HepG2 (cell line): ENCODE data around the gene MTA2. TPM values are rescaled to one million over a fixed set of nuclear protein-coding genes. Genes with fewer than 3 reads are reported as not detected.
A peak's percentile ranks its signal among the peaks of the same experiment; 100 is the strongest.

Experiments used
- HDAC1 ChIP-seq: sonication (generic); formaldehyde crosslinking; IDR thresholded peaks from 2 replicates; pipeline ENCODE4 v1.5.1; 2020; ENCODE audit warnings: mild to moderate bottlenecking, missing genetic modification reagents
- HOXA7 ChIP-seq: sonication (generic); formaldehyde crosslinking; IDR thresholded peaks from 2 replicates; pipeline ENCODE4 v1.8.1; 2022; ENCODE audit warnings: mild to moderate bottlenecking, missing genetic modification reagents, moderate library complexity
- PAWR ChIP-seq: sonication (generic); formaldehyde crosslinking; IDR thresholded peaks from 2 replicates; pipeline ENCODE4 v1.4.0; 2020; ENCODE audit warnings: missing genetic modification reagents, mild to moderate bottlenecking, borderline replicate concordance
- PHF20 ChIP-seq: sonication (generic); formaldehyde crosslinking; IDR thresholded peaks from 2 replicates; pipeline ENCODE4 v1.5.0; 2020; ENCODE audit warnings: mild to moderate bottlenecking, missing genetic modification reagents
- SAP130 ChIP-seq: IDR thresholded peaks from 2 replicates; pipeline ENCODE4 v1.6.1; 2016; ENCODE audit warnings: low read depth
- SNRNP70 ChIP-seq: fragments of 200-400 bp; formaldehyde crosslinking; IDR thresholded peaks from 2 replicates; pipeline ENCODE4 v1.6.1; 2017; ENCODE audit warnings: mild to moderate bottlenecking, low read depth, low read length, moderate library complexity
- ZNF660 ChIP-seq: sonication (generic); formaldehyde crosslinking; IDR thresholded peaks from 2 replicates; pipeline ENCODE4 v1.5.1; 2020; ENCODE audit warnings: mild to moderate bottlenecking, low read depth, missing genetic modification reagents, borderline replicate concordance
- ZNF839 ChIP-seq: sonication (generic); formaldehyde crosslinking; IDR thresholded peaks from 2 replicates; pipeline ENCODE4 v1.4.0; 2020; ENCODE audit warnings: missing genetic modification reagents, mild to moderate bottlenecking, borderline replicate concordance
- polyA plus RNA-seq, 8 experiments: library from polyadenylated mRNA; depleted of rRNA in 3 of 8; stranded (reverse) in 7 of 8; unstranded in 1 of 8; fragments of >200 nt; fragmentation: Illumina TruSeq in 4 of 8; extraction: Trizol in 4 of 8; gene quantifications; 2 replicates each; pipeline versions ENCODE4 v1.2.1 to v1.2.3, GENCODE V29; 2011 to 2016; ENCODE audit warnings: low read depth in 4 of 8, missing spikeins in 1 of 8, mixed read lengths in 1 of 8; ENCODE audit not compliant: insufficient read depth in 1 of 8
- total RNA-seq, 5 experiments: library from RNA; depleted of rRNA; stranded (reverse); fragments of >200 nt; fragmentation: Illumina TruSeq; extraction: Trizol; gene quantifications; 2 replicates each; pipeline ENCODE4 v1.2.3, GENCODE V29; 2016; ENCODE audit warnings: low read depth in 1 of 5
- TF ChIP-seq, protein P1 (sequence below): sonication (generic); formaldehyde crosslinking; IDR thresholded peaks from 2 replicates; pipeline ENCODE4 v1.4.0; 2020; ENCODE audit warnings: low read depth, missing genetic modification reagents
- TF ChIP-seq, protein P2 (sequence below): sonication (generic); formaldehyde crosslinking; IDR thresholded peaks from 2 replicates; pipeline ENCODE4 v1.4.0; 2020; ENCODE audit warnings: missing genetic modification reagents
- TF ChIP-seq, protein P3 (sequence below): sonication (generic); formaldehyde crosslinking; conservative IDR thresholded peaks from 2 replicates; pipeline ENCODE4 v1.8.0; 2022; ENCODE audit warnings: mild to moderate bottlenecking, moderate library complexity, missing genetic modification reagents
- TF ChIP-seq, protein P4 (sequence below): sonication (generic); formaldehyde crosslinking; IDR thresholded peaks from 2 replicates; pipeline ENCODE4 v1.5.1; 2020; ENCODE audit warnings: mild to moderate bottlenecking, missing genetic modification reagents, moderate library complexity
- TF ChIP-seq, protein P5 (sequence below): sonication (generic); formaldehyde crosslinking; IDR thresholded peaks from 2 replicates; pipeline ENCODE4 v1.9.0; 2022; ENCODE audit warnings: missing genetic modification reagents, mild to moderate bottlenecking, borderline replicate concordance

MTA2 gene
- total and polyA plus RNA-seq, 2 of the 13 experiments (the other 11 are each of a cell fraction or from before 2014, with no cell fraction given), result 14.0 to 70.0 TPM

DNA sequence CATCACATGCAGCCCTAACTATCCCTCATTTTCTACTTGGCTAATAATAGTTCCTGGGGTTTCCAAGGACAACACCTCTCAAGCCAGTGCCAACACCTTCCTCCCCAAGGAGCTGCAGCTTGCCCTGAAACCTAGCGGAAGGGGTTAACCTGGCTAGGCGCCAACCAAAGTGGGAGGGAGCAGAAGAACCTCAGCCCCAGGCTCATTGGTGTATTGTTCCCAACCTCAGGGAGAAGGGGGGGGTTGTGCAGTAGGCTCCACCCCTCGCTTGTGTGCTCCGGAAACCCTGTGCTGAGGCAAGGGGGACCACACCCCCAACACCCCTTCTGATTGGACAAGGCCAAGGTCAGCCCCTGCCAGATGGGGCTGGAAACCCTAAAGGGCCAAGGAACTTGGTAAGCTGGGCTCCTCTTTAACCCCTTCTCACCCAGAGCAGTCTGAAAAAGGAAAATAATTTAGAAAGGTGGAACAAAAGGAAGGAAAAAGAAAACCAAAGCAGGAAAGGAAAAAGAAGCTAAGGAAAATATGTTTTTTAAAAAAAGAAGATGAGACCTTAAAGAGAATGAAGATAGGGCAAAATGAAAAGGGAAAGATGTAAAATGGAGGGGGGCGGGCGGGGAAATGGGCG lies 2.5 kb downstream of the MTA2 start (continued):
- TF ChIP-seq, protein P1, sequence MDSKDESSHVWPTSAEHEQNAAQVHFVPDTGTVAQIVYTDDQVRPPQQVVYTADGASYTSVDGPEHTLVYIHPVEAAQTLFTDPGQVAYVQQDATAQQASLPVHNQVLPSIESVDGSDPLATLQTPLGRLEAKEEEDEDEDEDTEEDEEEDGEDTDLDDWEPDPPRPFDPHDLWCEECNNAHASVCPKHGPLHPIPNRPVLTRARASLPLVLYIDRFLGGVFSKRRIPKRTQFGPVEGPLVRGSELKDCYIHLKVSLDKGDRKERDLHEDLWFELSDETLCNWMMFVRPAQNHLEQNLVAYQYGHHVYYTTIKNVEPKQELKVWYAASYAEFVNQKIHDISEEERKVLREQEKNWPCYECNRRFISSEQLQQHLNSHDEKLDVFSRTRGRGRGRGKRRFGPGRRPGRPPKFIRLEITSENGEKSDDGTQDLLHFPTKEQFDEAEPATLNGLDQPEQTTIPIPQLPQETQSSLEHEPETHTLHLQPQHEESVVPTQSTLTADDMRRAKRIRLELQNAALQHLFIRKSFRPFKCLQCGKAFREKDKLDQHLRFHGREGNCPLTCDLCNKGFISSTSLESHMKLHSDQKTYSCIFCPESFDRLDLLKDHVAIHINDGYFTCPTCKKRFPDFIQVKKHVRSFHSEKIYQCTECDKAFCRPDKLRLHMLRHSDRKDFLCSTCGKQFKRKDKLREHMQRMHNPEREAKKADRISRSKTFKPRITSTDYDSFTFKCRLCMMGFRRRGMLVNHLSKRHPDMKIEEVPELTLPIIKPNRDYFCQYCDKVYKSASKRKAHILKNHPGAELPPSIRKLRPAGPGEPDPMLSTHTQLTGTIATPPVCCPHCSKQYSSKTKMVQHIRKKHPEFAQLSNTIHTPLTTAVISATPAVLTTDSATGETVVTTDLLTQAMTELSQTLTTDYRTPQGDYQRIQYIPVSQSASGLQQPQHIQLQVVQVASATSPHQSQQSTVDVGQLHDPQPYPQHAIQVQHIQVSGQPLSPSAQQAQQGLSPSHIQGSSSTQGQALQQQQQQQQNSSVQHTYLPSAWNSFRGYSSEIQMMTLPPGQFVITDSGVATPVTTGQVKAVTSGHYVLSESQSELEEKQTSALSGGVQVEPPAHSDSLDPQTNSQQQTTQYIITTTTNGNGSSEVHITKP (CRISPR knock-in tag), result peak; percentile 67
- TF ChIP-seq, protein P2, sequence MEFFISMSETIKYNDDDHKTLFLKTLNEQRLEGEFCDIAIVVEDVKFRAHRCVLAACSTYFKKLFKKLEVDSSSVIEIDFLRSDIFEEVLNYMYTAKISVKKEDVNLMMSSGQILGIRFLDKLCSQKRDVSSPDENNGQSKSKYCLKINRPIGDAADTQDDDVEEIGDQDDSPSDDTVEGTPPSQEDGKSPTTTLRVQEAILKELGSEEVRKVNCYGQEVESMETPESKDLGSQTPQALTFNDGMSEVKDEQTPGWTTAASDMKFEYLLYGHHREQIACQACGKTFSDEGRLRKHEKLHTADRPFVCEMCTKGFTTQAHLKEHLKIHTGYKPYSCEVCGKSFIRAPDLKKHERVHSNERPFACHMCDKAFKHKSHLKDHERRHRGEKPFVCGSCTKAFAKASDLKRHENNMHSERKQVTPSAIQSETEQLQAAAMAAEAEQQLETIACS, result no peak
- TF ChIP-seq HDAC1 (CRISPR knock-in tag) (peak; percentile 72), HOXA7 (CRISPR knock-in tag) (no peak), ZNF839 (no peak), PHF20 (CRISPR knock-in tag) (peak; percentile 61; the same call in 1 of the 2 replicates), SNRNP70 (no peak), PAWR (no peak), ZNF660 (CRISPR knock-in tag) (no peak), SAP130 (CRISPR knock-in tag) (peak; percentile 87)
- TF ChIP-seq, protein P3, sequence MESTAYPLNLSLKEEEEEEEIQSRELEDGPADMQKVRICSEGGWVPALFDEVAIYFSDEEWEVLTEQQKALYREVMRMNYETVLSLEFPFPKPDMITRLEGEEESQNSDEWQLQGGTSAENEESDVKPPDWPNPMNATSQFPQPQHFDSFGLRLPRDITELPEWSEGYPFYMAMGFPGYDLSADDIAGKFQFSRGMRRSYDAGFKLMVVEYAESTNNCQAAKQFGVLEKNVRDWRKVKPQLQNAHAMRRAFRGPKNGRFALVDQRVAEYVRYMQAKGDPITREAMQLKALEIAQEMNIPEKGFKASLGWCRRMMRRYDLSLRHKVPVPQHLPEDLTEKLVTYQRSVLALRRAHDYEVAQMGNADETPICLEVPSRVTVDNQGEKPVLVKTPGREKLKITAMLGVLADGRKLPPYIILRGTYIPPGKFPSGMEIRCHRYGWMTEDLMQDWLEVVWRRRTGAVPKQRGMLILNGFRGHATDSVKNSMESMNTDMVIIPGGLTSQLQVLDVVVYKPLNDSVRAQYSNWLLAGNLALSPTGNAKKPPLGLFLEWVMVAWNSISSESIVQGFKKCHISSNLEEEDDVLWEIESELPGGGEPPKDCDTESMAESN (CRISPR knock-in tag), result no peak
- TF ChIP-seq, protein P4, sequence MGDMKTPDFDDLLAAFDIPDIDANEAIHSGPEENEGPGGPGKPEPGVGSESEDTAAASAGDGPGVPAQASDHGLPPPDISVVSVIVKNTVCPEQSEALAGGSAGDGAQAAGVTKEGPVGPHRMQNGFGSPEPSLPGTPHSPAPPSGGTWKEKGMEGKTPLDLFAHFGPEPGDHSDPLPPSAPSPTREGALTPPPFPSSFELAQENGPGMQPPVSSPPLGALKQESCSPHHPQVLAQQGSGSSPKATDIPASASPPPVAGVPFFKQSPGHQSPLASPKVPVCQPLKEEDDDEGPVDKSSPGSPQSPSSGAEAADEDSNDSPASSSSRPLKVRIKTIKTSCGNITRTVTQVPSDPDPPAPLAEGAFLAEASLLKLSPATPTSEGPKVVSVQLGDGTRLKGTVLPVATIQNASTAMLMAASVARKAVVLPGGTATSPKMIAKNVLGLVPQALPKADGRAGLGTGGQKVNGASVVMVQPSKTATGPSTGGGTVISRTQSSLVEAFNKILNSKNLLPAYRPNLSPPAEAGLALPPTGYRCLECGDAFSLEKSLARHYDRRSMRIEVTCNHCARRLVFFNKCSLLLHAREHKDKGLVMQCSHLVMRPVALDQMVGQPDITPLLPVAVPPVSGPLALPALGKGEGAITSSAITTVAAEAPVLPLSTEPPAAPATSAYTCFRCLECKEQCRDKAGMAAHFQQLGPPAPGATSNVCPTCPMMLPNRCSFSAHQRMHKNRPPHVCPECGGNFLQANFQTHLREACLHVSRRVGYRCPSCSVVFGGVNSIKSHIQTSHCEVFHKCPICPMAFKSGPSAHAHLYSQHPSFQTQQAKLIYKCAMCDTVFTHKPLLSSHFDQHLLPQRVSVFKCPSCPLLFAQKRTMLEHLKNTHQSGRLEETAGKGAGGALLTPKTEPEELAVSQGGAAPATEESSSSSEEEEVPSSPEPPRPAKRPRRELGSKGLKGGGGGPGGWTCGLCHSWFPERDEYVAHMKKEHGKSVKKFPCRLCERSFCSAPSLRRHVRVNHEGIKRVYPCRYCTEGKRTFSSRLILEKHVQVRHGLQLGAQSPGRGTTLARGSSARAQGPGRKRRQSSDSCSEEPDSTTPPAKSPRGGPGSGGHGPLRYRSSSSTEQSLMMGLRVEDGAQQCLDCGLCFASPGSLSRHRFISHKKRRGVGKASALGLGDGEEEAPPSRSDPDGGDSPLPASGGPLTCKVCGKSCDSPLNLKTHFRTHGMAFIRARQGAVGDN (CRISPR knock-in tag), result peak; percentile 83
- TF ChIP-seq, protein P5, sequence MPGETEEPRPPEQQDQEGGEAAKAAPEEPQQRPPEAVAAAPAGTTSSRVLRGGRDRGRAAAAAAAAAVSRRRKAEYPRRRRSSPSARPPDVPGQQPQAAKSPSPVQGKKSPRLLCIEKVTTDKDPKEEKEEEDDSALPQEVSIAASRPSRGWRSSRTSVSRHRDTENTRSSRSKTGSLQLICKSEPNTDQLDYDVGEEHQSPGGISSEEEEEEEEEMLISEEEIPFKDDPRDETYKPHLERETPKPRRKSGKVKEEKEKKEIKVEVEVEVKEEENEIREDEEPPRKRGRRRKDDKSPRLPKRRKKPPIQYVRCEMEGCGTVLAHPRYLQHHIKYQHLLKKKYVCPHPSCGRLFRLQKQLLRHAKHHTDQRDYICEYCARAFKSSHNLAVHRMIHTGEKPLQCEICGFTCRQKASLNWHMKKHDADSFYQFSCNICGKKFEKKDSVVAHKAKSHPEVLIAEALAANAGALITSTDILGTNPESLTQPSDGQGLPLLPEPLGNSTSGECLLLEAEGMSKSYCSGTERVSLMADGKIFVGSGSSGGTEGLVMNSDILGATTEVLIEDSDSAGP (CRISPR knock-in tag), result no peak
